ENCODE results near the gene PHACTR1. TPM values are rescaled to one million over a fixed set of nuclear protein-coding genes. Genes with fewer than 3 reads are reported as not detected.

PHACTR1 gene
- total RNA-seq, 1 experiment from 2014 or later = not detected

- ATAC-seq (no peak), DNase-seq (no peak)
- Histone ChIP-seq H3K4me1 (ENCODE audit: insufficient read depth, low read length) (peaks cover 16% of the 10 kb centered on the region), H3K27ac (ENCODE audit: low read length) (no peak overlapping the region), H3K4me2 (ENCODE audit: low read length) (no peak overlapping the region), H2AFZ (ENCODE audit: low read length) (no peak overlapping the region), H3K36me3 (ENCODE audit: low read depth, low read length) (peaks cover 9% of the 10 kb centered on the region; the same call in 1 of the 2 replicates), H4K20me1 (ENCODE audit: low read length) (no peaks in the 10 kb centered on the region), H3F3A (ENCODE audit: low read length, unreplicated experiment) (no peaks in the 10 kb centered on the region), H3K9me3 (ENCODE audit: low read length) (no peaks in the 10 kb centered on the region), H3K9ac (ENCODE audit: low read length) (no peak overlapping the region), H3K27me3 (ENCODE audit: low read length) (no peaks in the 10 kb centered on the region), H3K4me3 (ENCODE audit: low read length) (no peak overlapping the region), H3K79me2 (ENCODE audit: low read length) (no peaks in the 10 kb centered on the region), H3K9me2 (replicated peaks; ENCODE audit: low read length) (no peaks in the 10 kb centered on the region)
- intact Hi-C loops (cut with micrococcal nuclease) = no loop called here
- no peak for TF ChIP-seq EZH2phosphoT487 (IDR thresholded peaks at IDR 0.05; ENCODE audit: borderline replicate concordance, low read length)
- TF ChIP-seq EZH2 (IDR thresholded peaks at IDR 0.05; ENCODE audit: low read length, unreplicated experiment) = no peak
- no peak for TF ChIP-seq CTCF (conservative IDR thresholded peaks at IDR 0.05; ENCODE audit: low read depth, low read length)
- CTCF ChIA-PET = no interaction called here
- no TSS peak for BruUV-seq (replicated peaks)
- POLR2A ChIA-PET (ENCODE audit: unreplicated experiment) = no interaction called here
Measured at GRCh38 chr6:13304580-13305260, 588.2 kb downstream of the PHACTR1 start.

GRCh38 chr6:13305288-13305687, 588.7 kb downstream of the PHACTR1 start:
- intact Hi-C loops (cut with micrococcal nuclease) = no loop called here
- ATAC-seq (no peak), DNase-seq (no peak)
- Histone ChIP-seq H3K9me2 (replicated peaks; ENCODE audit: low read length) (no peaks in the 10 kb centered on the region), H3K27me3 (ENCODE audit: low read length) (no peaks in the 10 kb centered on the region), H3K9me3 (ENCODE audit: low read length) (no peaks in the 10 kb centered on the region), H3K36me3 (ENCODE audit: low read depth, low read length) (peaks cover 9% of the 10 kb centered on the region; the same call in 1 of the 2 replicates), H3K27ac (ENCODE audit: low read length) (no peak overlapping the region), H3K4me2 (ENCODE audit: low read length) (no peak overlapping the region), H3K9ac (ENCODE audit: low read length) (no peak overlapping the region), H3K4me1 (ENCODE audit: insufficient read depth, low read length) (peaks cover 16% of the 10 kb centered on the region), H3F3A (ENCODE audit: low read length, unreplicated experiment) (no peaks in the 10 kb centered on the region), H3K79me2 (ENCODE audit: low read length) (no peaks in the 10 kb centered on the region), H3K4me3 (ENCODE audit: low read length) (no peak overlapping the region), H2AFZ (ENCODE audit: low read length) (no peak overlapping the region), H4K20me1 (ENCODE audit: low read length) (no peaks in the 10 kb centered on the region)
- TF ChIP-seq EZH2 (IDR thresholded peaks at IDR 0.05; ENCODE audit: low read length, unreplicated experiment) = no peak
- TF ChIP-seq EZH2phosphoT487 (IDR thresholded peaks at IDR 0.05; ENCODE audit: borderline replicate concordance, low read length) = no peak
- TF ChIP-seq CTCF (conservative IDR thresholded peaks at IDR 0.05; ENCODE audit: low read depth, low read length) = no peak
- ChIA-PET CTCF (no interaction called here), POLR2A (ENCODE audit: unreplicated experiment) (no interaction called here)
- no TSS peak for BruUV-seq (replicated peaks)

- Histone ChIP-seq H3K4me2 (ENCODE audit: low read length) (no peak overlapping the region), H3K27ac (ENCODE audit: low read length) (no peak overlapping the region), H3K9me2 (replicated peaks; ENCODE audit: low read length) (no peaks in the 10 kb centered on the region), H3F3A (ENCODE audit: low read length, unreplicated experiment) (no peaks in the 10 kb centered on the region), H3K4me3 (ENCODE audit: low read length) (no peak overlapping the region), H3K9ac (ENCODE audit: low read length) (no peak overlapping the region), H3K27me3 (ENCODE audit: low read length) (no peaks in the 10 kb centered on the region), H3K79me2 (ENCODE audit: low read length) (no peaks in the 10 kb centered on the region), H4K20me1 (ENCODE audit: low read length) (no peaks in the 10 kb centered on the region), H2AFZ (ENCODE audit: low read length) (no peak overlapping the region), H3K4me1 (ENCODE audit: insufficient read depth, low read length) (peaks cover 16% of the 10 kb centered on the region), H3K9me3 (ENCODE audit: low read length) (no peaks in the 10 kb centered on the region), H3K36me3 (ENCODE audit: low read depth, low read length) (peaks cover 7% of the 10 kb centered on the region; the same call in 1 of the 2 replicates)
- DNase-seq (no peak), ATAC-seq (no peak)
- intact Hi-C loops (cut with micrococcal nuclease) = no loop called here
- TF ChIP-seq CTCF (conservative IDR thresholded peaks at IDR 0.05; ENCODE audit: low read depth, low read length) = no peak
- TF ChIP-seq EZH2phosphoT487 (IDR thresholded peaks at IDR 0.05; ENCODE audit: borderline replicate concordance, low read length) = no peak
- ChIA-PET POLR2A (ENCODE audit: unreplicated experiment) (no interaction called here), CTCF (no interaction called here)
- no TSS peak for BruUV-seq (replicated peaks)
Measured at GRCh38 chr6:13305791-13306190, 589.2 kb downstream of the PHACTR1 start.

Measured in PC-3 (cell line).